NCI-H345 treated with DMSO at 0.1 percent for 48 hours (cell line): ENCODE measurements around the gene KLK13.

ENCODE experiments used
- DNase-seq: peaks from one replicate; lab custom pipeline; 2025; ENCODE audit not compliant: unreplicated experiment; lab: John Stamatoyannopoulos, UW

KLK13 gene

DNA sequence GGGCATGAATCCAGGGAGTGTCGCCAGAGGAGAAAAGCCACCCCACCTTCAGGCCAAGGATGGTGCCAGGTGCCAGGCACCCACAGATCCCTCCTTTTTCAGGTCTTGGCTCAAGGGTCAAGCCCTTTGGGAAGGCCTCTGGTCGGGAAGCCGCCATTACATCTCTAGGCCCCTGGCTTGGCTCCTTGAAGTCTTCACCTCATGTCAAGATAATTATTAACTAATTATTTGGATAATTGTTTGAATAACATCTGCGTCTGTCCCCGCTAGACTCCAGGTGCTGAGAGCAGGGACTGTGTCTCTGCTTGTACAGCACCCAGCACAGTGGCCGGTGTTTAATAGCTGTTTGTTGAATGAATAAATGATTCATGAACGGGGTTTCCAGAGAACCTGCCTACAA lies 1.2 kb downstream of the KLK13 start:
- DNase-seq = no peak

- no peak for DNase-seq
Measured at GRCh38 chr19:51060973-51061372, 3.9 kb downstream of the KLK13 start.

DNA sequence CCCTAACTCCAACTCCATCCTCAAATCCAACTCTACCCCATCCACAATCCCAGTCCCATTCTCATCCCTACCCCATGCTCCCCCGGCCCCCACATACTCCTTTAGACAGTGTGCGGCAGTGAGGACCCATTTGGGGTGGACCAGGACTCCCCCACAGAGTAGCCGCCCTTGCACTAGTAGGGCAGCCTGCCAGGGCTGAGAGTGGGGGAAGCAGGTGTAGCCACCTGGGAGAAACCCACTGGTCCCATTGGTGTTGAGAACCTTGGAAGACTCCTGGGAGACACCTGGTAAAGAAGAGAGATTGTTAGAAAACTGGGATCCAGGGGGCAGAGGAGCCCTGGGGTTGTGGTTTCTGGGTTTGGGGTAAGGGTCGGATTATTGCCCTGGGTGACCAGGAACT lies 4.6 kb downstream of the KLK13 start:
- DNase-seq = no peak

DNA sequence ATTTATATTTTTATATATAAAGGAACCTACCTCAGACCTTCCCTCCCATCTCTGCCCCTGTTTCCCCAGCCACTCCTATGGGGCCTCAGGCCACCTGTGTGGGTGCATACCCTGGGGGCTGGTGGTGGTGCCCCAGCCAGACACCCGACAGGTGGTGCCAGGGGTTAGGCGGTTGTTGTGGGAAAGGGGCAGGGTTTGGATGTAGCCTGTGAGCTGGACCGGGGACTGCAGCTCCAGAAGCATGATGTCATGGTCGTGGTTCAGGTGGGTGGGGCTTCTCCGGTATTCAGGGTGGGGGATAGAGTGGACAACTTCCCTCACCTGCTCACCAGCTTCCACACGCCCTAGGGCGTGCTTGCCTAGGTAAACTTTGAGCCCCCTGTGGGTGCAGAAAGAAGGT lies 5.2 kb downstream of the KLK13 start:
- no peak for DNase-seq

DNA sequence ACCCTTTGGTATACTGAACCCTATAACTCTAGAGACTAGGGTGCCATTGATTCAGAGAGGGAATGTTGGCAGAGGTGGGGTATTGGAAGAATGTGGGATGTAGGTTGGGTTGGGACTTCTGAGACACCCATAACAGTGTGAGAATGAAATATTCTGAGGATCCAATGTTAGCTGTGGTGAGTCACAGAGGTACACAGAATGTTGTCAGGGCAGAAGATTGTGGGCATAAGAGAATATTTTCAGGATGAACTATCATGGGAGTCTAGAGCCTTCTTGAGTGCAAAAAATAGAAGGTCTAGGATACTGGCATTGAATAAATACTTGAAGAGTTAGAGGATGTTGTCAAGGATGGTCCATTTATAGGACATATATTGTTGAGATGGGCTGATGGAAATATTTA lies 9.0 kb downstream of the KLK13 start:
- DNase-seq = no peak

GRCh38 chr19:51047031-51047335 lies 17.9 kb downstream of the KLK13 start:
- no peak for DNase-seq

DNA sequence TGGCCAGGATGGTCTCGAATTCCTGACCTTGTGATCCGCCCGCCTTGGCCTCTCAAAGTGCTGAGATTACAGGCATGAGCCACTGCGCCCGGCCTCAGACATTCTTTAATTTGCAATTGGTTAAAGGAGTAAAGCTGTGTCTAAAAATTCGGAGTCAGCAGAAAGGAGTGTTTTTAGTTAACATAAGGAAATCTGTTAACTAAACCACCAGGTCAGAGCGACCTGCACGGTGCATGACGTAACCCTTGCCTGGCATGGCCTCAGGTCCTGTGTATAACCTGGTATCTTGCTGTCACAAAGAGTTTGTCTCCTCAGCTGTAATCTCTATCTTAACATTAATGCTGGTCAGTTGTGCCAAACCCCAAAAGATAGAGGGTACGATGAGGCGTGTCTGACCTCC lies 20.6 kb downstream of the KLK13 start:
- no peak for DNase-seq

DNA sequence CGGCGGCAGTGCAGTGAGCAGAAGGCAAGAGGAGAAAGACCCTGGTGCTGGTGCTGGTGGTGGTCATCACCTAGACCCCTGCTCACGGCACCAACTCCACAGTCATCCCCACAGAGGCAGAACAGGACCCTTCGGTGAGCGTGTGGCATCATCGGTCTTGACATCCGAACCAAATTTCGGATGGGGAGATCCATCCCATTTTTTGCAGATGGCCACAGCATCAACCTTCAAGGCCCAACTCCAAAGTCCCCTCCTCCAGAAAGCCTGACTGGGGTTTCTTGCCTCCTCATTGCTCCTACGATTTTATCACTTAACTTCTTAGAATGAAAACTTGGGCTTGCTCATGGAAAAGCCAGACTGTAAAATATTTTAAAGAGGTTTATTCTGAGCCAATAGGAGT lies 21.4 kb downstream of the KLK13 start:
- no peak for DNase-seq

- no peak for DNase-seq
Measured at GRCh38 chr19:51040151-51040550, 24.7 kb downstream of the KLK13 start.

DNA sequence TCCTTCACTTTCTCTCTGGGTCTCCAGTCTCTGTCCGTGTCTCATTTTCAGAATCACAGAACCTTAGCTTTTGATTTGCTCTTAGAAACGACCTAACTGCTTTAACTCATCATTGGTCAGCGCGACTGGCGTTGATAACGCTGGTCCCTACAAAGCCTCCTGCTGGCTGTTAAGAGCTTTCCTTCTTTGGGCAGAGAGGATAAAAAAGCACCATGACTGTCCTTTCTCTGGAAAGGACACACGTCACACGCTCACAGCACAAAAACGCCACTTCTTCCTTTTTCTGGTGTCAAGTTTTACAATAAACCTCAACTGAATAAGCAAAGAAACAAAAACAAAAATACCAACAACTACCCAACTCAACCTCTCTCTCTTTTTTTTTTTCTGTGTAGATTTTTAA lies 28.4 kb downstream of the KLK13 start:
- DNase-seq = no peak

DNA sequence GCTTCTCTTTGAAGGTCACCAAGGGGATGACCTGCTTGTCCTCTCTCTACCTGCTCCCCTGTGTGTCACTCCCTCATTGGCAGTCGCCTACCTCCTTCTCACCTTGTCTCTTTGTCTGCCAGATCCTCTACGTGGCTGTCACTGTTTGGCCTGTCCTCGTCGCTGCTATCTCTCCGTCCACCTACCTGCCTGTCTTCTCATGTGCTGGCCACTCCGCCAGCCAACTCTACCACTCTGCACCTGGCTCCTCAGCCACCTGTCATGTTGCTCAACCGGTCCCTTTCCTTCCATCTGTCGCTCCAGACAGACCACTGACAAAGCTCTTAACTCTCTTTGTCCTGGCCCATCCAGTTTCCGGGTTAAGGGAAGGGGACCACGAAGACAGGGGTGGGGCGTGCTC lies 30.2 kb downstream of the KLK13 start, which contains the start of gene KLK12:
Gene KLK12 (minus strand): TSS at position 299 of the 400 bp plus-strand sequence. CDS start 381 bp downstream, outside the sequence.
- no peak for DNase-seq

GRCh38 chr19:51031880-51032225 lies 33.0 kb downstream of the KLK13 start:
- DNase-seq = no peak

GRCh38 chr19:51031220-51031879 lies 33.5 kb downstream of the KLK13 start:
- no peak for DNase-seq

- DNase-seq = no peak
Measured at GRCh38 chr19:51030631-51031030, 34.3 kb downstream of the KLK13 start.

- no peak for DNase-seq
Measured at GRCh38 chr19:51029718-51030117, 35.2 kb downstream of the KLK13 start.

GRCh38 chr19:51027873-51028272 lies 37.0 kb downstream of the KLK13 start:
- DNase-seq = no peak

GRCh38 chr19:51027126-51027806 lies 37.6 kb downstream of the KLK13 start:
- DNase-seq = no peak

GRCh38 chr19:51026554-51026831 lies 38.4 kb downstream of the KLK13 start, which contains the start of gene KLK11:
Gene KLK11 (minus strand): TSS chr19:51026616. CDS start chr19:51025631, 985 bp downstream.
- no peak for DNase-seq

DNA sequence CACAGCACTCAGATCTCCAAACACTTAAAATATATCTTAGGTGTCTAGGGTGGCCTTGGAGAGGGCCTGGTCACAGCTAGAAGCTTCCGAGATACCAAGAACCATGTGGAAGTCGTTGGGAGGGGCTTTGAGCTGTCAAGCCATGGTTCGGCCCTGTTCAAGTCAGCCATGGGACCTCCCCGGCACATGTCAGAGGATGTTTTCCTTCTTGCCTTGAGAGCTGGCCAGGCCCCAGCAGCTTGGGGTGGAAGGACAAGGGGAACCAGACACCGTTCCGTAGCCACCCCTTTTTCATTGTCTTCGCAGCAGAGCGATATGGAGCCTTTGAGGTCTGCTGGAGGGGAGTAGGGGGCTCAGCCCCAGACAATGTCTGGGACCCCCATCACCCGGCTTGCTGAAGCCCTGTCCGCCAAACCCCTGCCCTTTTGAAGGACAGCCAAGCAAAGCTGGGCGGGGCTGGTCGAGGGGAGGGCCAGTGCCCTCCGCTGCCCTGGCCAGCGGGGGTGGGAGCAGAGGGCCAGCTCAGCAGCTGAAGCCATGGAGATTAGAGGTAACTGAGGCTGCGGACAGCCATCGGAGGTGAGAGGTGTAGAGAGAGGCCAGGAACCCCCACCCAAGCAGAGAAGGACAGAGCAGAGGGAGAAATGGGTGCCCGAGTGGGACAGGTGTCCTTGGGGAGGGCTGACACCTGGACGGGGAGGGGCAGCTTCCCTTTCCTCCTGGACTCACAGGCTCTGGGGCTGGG lies 38.9 kb downstream of the KLK13 start:
- DNase-seq = no peak

DNA sequence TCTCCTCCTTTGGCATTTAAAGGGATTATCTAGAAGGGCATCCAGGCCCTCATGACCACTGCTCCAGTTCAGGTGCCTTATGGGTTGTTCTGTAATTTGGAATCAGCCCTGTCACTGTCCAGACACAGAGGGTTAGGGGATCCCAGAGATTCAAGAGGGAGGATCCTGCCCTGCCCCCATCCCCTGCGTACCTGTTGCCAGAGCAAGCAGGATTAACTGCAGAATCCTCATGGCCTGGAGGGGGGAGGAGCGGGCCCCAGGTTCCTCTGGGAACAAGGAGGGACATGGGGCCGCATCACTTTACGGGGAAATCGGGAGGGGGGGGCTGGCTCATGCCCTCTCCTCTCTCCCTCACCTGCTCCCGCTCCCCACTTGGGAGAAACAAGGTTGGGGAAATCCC lies 39.5 kb downstream of the KLK13 start:
- DNase-seq = no peak

GRCh38 chr19:51024924-51025323 lies 40.0 kb downstream of the KLK13 start:
- DNase-seq = no peak

- DNase-seq = no peak
Measured at GRCh38 chr19:51023946-51024345, 40.9 kb downstream of the KLK13 start.

- no peak for DNase-seq
Measured at GRCh38 chr19:51022526-51022925, 42.4 kb downstream of the KLK13 start.
